CD4-positive, alpha-beta memory T cell (primary cell): ENCODE data around the gene KCNAB2. TPM values are rescaled to one million over a fixed set of nuclear protein-coding genes. Genes with fewer than 3 reads are reported as not detected.

Experiments
- CTCF ChIA-PET: fragments of 350-600 bp; sonication (Branson Sonifier 250); formaldehyde crosslinking; loops from one replicate; lab custom pipeline; 2021; ENCODE audit warnings: inconsistent platforms; ENCODE audit not compliant: partially characterized antibody; lab: Charles Lee
- POLR2A ChIA-PET: fragments of 350-600 bp; sonication (Branson Sonifier 250); formaldehyde crosslinking; loops from one replicate; lab custom pipeline; 2021; ENCODE audit not compliant: partially characterized antibody; lab: Charles Lee
- DNase-seq, 5 donors: peaks; one replicate each; pipeline versions ENCODE4 v3.0.0 to v3.0.0-alpha.2; 2020 to 2022; ENCODE audit warnings: mixed read lengths in 1 of 5
- H3K27ac ChIP-seq: one replicate; pipeline ENCODE4 v1.7.0; 2013; ENCODE audit warnings: low read depth, low read length
- H3K27me3 ChIP-seq: 2 replicates; pipeline ENCODE4 v1.7.0; 2013; ENCODE audit warnings: mild to moderate bottlenecking, low read length, moderate library complexity; ENCODE audit not compliant: insufficient read depth
- H3K36me3 ChIP-seq: 2 replicates; pipeline ENCODE4 v1.7.0; 2013; ENCODE audit warnings: mild to moderate bottlenecking, low read length, moderate library complexity; ENCODE audit not compliant: insufficient read depth
- H3K4me1 ChIP-seq: 2 replicates; pipeline ENCODE4 v1.7.0; 2013; ENCODE audit warnings: mild to moderate bottlenecking, low read length, moderate library complexity; ENCODE audit not compliant: insufficient read depth
- H3K4me3 ChIP-seq, 2 donors: one replicate each; pipeline ENCODE4 v1.7.0; 2013; ENCODE audit warnings: low read length in 2 of 2, mild to moderate bottlenecking in 1 of 2
- H3K9me3 ChIP-seq, 2 donors: one replicate each; pipeline ENCODE4 v1.7.0; 2013; ENCODE audit warnings: low read length in 2 of 2, control low read depth in 1 of 2; ENCODE audit not compliant: control insufficient read depth in 1 of 2
- H3K27ac Mint-ChIP-seq, 7 donors: one replicate each; pipeline ENCODE4 v1.8.0; 2020 to 2021; ENCODE audit warnings: mixed read lengths in 7 of 7, mild to moderate bottlenecking in 6 of 7, inconsistent platforms in 3 of 7, moderate library complexity in 3 of 7
- H3K27me3 Mint-ChIP-seq, 2 donors: one replicate each; pipeline ENCODE4 v1.8.0; 2020 to 2021; ENCODE audit warnings: mixed read lengths in 2 of 2
- H3K36me3 Mint-ChIP-seq, 2 donors: one replicate each; pipeline ENCODE4 v1.8.0; 2020 to 2021; ENCODE audit warnings: mixed read lengths in 2 of 2, inconsistent platforms in 1 of 2, mild to moderate bottlenecking in 1 of 2
- H3K4me1 Mint-ChIP-seq, 4 donors: one replicate each; pipeline ENCODE4 v1.8.0; 2020 to 2021; ENCODE audit warnings: mixed read lengths in 4 of 4, mild to moderate bottlenecking in 1 of 4
- H3K4me3 Mint-ChIP-seq, 8 donors: one replicate each; pipeline ENCODE4 v1.8.0; 2020 to 2021; ENCODE audit warnings: mixed read lengths in 8 of 8, mild to moderate bottlenecking in 7 of 8, moderate library complexity in 6 of 8, inconsistent platforms in 3 of 8
- H3K9me3 Mint-ChIP-seq, 8 donors: one replicate each; pipeline ENCODE4 v1.8.0; 2020 to 2021; ENCODE audit warnings: mixed read lengths in 8 of 8, mild to moderate bottlenecking in 5 of 8, inconsistent platforms in 3 of 8, moderate library complexity in 1 of 8
- intact Hi-C: fragments of 100-400 bp; cut with micrococcal nuclease; formaldehyde crosslinking; loops from one replicate; pipeline ENCODE4 v1.15.1; 2023
- polyA plus RNA-seq, 2 donors: library from polyadenylated mRNA; unstranded; fragments of 300-500 nt; fragmentation: Illumina TruSeq; gene quantifications; one replicate each; pipeline ENCODE4 v1.2.3, GENCODE V29; 2021
- total RNA-seq, 2 experiments: library from RNA; stranded (reverse); gene quantifications; one replicate each; pipeline ENCODE4 v1.2.3, GENCODE V29; 2021

The KCNAB2 gene
- total and polyA plus RNA-seq, 4 experiments from 2014 or later, result 20.9 to 197 (median 121) TPM

GRCh38 chr1:6149597-6149996, 103.9 kb downstream of the KCNAB2 start:
- Mint-ChIP-seq H3K4me1 (peaks cover 3 to 18% (median 5%) of the 10 kb centered on the region in 4 donors), H3K36me3 (peaks cover 0 to 1% of the 10 kb centered on the region in 2 donors), H3K9me3 (no peaks in the 10 kb centered on the region), H3K4me3 (no peak overlapping the region), H3K27ac (no peak overlapping the region), H3K27me3 (peaks cover 2 to 9% of the 10 kb centered on the region in 2 donors)
- peaks cover 15% of the 10 kb centered on the region for H3K4me1 ChIP-seq
- ChIA-PET CTCF (no interaction called here), POLR2A (no interaction called here)
- intact Hi-C loops, result no loop called here
- no peak overlapping the region for H3K4me3 ChIP-seq
- no peaks in the 10 kb centered on the region for H3K36me3 ChIP-seq
- H3K27me3 ChIP-seq, result no peaks in the 10 kb centered on the region
- DNase-seq, result no peak
- no peaks in the 10 kb centered on the region for H3K9me3 ChIP-seq
- no peak overlapping the region for H3K27ac ChIP-seq

- H3K27me3 ChIP-seq, result no peaks in the 10 kb centered on the region
- H3K9me3 ChIP-seq, result no peaks in the 10 kb centered on the region
- no peak overlapping the region for H3K4me3 ChIP-seq
- H3K27me3 Mint-ChIP-seq, result peaks cover 2 to 9% of the 10 kb centered on the region in 2 donors
- peaks cover 5 to 18% (median 5%) of the 10 kb centered on the region in 4 donors for H3K4me1 Mint-ChIP-seq
- no peak overlapping the region for H3K27ac Mint-ChIP-seq
- H3K4me3 Mint-ChIP-seq, result no peak overlapping the region
- intact Hi-C loops, result no loop called here
- H3K36me3 ChIP-seq, result no peaks in the 10 kb centered on the region
- peaks cover 20% of the 10 kb centered on the region for H3K4me1 ChIP-seq
- H3K9me3 Mint-ChIP-seq, result no peaks in the 10 kb centered on the region
- ChIA-PET CTCF (no interaction called here), POLR2A (no interaction called here)
- no peak overlapping the region for H3K27ac ChIP-seq
- no peak for DNase-seq
- H3K36me3 Mint-ChIP-seq, result peaks cover 0 to 1% of the 10 kb centered on the region in 2 donors
These were observed 104.6 kb downstream of the KCNAB2 start for GRCh38 chr1:6150006-6150938.

Other genes with a start within 250 kb of the KCNAB2 start
- gene NPHP4, start 53.5 kb upstream of the KCNAB2 start, total RNA-seq, result 1 to 10 TPM; 7.6 to 9.6 TPM
- gene NPHP4, start 53.5 kb upstream of the KCNAB2 start, polyA plus RNA-seq, result 1 to 10 TPM; 1.0 to 1.1 TPM
- gene CHD5, start 134.4 kb downstream of the KCNAB2 start, total RNA-seq, result under 1 TPM; 0.06 to 0.17 TPM
- gene CHD5, start 134.4 kb downstream of the KCNAB2 start, polyA plus RNA-seq, result not detected
- 100 to 1,000 TPM; 491 to 503 TPM for gene RPL22, start 153.7 kb downstream of the KCNAB2 start, total RNA-seq
- 100 to 1,000 TPM; 215 to 259 TPM for gene RPL22, start 153.7 kb downstream of the KCNAB2 start, polyA plus RNA-seq
- 1 to 10 TPM; 8.7 to 9.4 TPM for gene RNF207, start 160.2 kb downstream of the KCNAB2 start, total RNA-seq
- gene RNF207, start 160.2 kb downstream of the KCNAB2 start, polyA plus RNA-seq, result 1 to 10 TPM; 1.7 to 2.0 TPM
- 10 to 100 TPM; 19.6 to 23.1 TPM for gene ICMT, start 190.1 kb downstream of the KCNAB2 start, total RNA-seq
- gene ICMT, start 190.1 kb downstream of the KCNAB2 start, polyA plus RNA-seq, result 10 to 100 TPM; 16.1 to 21.3 TPM
- gene HES3, start 198.3 kb downstream of the KCNAB2 start, total RNA-seq, result not detected
- gene HES3, start 198.3 kb downstream of the KCNAB2 start, polyA plus RNA-seq, result not detected
- gene GPR153, start 215.2 kb downstream of the KCNAB2 start, total RNA-seq, result under 1 TPM; 0.32 to 0.33 TPM
- gene GPR153, start 215.2 kb downstream of the KCNAB2 start, polyA plus RNA-seq, result not detected